ENCODE results near the gene LYRM4. TPM values are rescaled to one million over a fixed set of nuclear protein-coding genes. Genes with fewer than 3 reads are reported as not detected.
A peak's percentile ranks its signal among the peaks of the same experiment; 100 is the strongest.

Gene LYRM4
- total RNA-seq, 2 donors from 2014 or later = 19.1 to 22.5 TPM

- H3K36me3 ChIP-seq = no peaks in the 10 kb centered on the region
- TF ChIP-seq CTCF (IDR thresholded peaks at IDR 0.05) = no peak
- DNase-seq (ENCODE audit: low spot score) = peak; percentile 42
- H3K27ac ChIP-seq = no peak overlapping the region
- no peak overlapping the region for H3K4me3 ChIP-seq
- no peaks in the 10 kb centered on the region for H3K27me3 ChIP-seq
- no peaks in the 10 kb centered on the region for H3K4me1 ChIP-seq
- no peaks in the 10 kb centered on the region for H3K9me3 ChIP-seq
Measured at GRCh38 chr6:5139828-5140771, 120.7 kb downstream of the LYRM4 start.

- Histone ChIP-seq H3K27me3 (no peaks in the 10 kb centered on the region), H3K9me3 (no peaks in the 10 kb centered on the region), H3K4me3 (no peak overlapping the region), H3K27ac (no peak overlapping the region), H3K36me3 (no peaks in the 10 kb centered on the region), H3K4me1 (no peaks in the 10 kb centered on the region)
- TF ChIP-seq CTCF (IDR thresholded peaks at IDR 0.05) = no peak
- no peak for DNase-seq (ENCODE audit: low spot score)
Measured at GRCh38 chr6:5138995-5139827, 121.5 kb downstream of the LYRM4 start.

- TF ChIP-seq CTCF (IDR thresholded peaks at IDR 0.05) = no peak
- peaks cover 0 to 7% of the 10 kb centered on the region in 2 donors for H3K4me1 ChIP-seq
- no peaks in the 10 kb centered on the region for H3K36me3 ChIP-seq
- no peak for DNase-seq (ENCODE audit: low spot score)
- no peaks in the 10 kb centered on the region for H3K9me3 ChIP-seq
- no peak overlapping the region for H3K27ac ChIP-seq
- no peaks in the 10 kb centered on the region for H3K27me3 ChIP-seq
- no peak overlapping the region for H3K4me3 ChIP-seq
Measured at GRCh38 chr6:5136851-5137250, 123.9 kb downstream of the LYRM4 start.

DNA sequence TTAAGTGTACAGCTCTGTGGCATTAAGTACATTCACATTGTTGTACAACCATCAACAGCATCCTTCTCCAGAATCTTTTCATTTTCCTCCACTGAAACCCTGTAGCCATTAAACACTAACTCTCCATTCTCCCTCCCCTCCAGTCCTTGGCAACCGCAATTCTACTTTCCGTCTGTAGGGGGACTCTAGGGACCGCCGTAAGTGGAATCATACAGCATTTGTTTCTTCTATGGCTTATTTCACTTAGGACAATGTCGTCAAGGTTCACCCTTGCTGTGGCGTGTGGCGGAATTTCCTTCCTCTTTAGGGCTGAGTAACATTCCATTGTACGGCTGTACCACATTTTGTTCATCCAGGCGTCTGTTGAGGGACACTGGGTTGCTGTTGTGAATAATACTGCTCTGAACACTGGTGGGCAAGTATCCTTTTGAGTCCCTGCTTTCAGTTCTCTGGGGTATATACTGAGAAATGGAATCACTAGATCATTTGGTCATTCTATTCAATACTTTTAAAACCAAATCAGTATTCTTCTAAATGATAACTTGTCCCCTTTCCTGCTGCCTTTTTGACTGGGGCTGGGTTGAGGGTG is 124.9 kb downstream of the LYRM4 start:
- peak; percentile 61 to 73 for TF ChIP-seq CTCF (IDR thresholded peaks at IDR 0.05)
- no peak overlapping the region for H3K4me3 ChIP-seq
- peaks cover 0 to 8% of the 10 kb centered on the region in 2 donors for H3K4me1 ChIP-seq
- H3K9me3 ChIP-seq = no peaks in the 10 kb centered on the region
- DNase-seq (ENCODE audit: low spot score) = no peak
- H3K27me3 ChIP-seq = no peaks in the 10 kb centered on the region
- no peaks in the 10 kb centered on the region for H3K36me3 ChIP-seq
- H3K27ac ChIP-seq = no peak overlapping the region

DNA sequence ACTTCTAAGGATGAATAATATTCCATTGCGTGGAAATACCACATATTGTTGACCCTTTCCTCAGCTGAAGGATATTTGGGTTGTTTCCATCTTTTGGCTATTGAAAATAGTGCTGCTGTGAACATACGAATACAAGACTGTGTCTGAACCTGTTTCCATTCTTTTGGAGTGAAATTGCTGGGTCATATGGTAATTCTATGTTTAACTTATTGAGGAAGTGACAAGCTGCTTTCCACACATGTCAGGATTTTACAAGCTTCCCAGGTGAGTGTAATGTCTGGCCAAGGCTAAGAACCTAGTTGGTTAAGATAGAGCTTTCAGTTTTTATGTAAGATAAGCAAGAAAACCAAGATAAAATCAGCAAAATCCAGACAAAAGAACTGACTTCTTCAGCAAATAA is 126.8 kb downstream of the LYRM4 start:
- no peak for DNase-seq (ENCODE audit: low spot score)
- no peak overlapping the region for H3K4me3 ChIP-seq
- H3K27ac ChIP-seq = no peak overlapping the region

More for the DNA sequence above, 126.8 kb downstream of the LYRM4 start:
- TF ChIP-seq CTCF (IDR thresholded peaks at IDR 0.05) = no peak
- Histone ChIP-seq H3K9me3 (no peaks in the 10 kb centered on the region), H3K27me3 (no peaks in the 10 kb centered on the region), H3K4me1 (peaks cover 0 to 8% of the 10 kb centered on the region in 2 donors), H3K36me3 (no peaks in the 10 kb centered on the region)
